T-cell (primary cell): ENCODE results near the gene IKZF1. TPM values are rescaled to one million over a fixed set of nuclear protein-coding genes. Genes with fewer than 3 reads are reported as not detected.
A peak's percentile ranks its signal among the peaks of the same experiment; 100 is the strongest.

Source experiments
- ATAC-seq, 4 experiments: fragments of 200-7000 bp in 3 of 4; fragments of 150-1000 bp in 1 of 4; cut with Tn5 transposase; replicated peaks in 1 of 4; 1 replicate in 3 of 4; 2 replicates in 1 of 4; pipeline ENCODE4 v1.10.0; 2021; ENCODE audit warnings: moderate library complexity in 3 of 4, mild to moderate bottlenecking in 2 of 4, moderate number of reproducible peaks in 1 of 4
- CTCF ChIA-PET, 2 donors: fragments of 300-600 bp; sonication (Branson Sonifier 250); formaldehyde crosslinking; loops; one replicate each; lab custom pipeline; 2022; ENCODE audit warnings: antibody characterized with exemption in 2 of 2; lab: Charles Lee
- POLR2A ChIA-PET, 2 donors: fragments of 300-600 bp; sonication (Branson Sonifier 250); formaldehyde crosslinking; loops; one replicate each; lab custom pipeline; 2022; ENCODE audit warnings: antibody characterized with exemption in 2 of 2; lab: Charles Lee
- DNase-seq, 35 experiments: peaks; one replicate each; pipeline versions ENCODE4 v3.0.0 to v3.0.0-alpha.2; 2013 to 2023
- H3K27ac ChIP-seq: one replicate; pipeline ENCODE4 v1.5.1; 2013; ENCODE audit warnings: low read length
- H3K27me3 ChIP-seq, 2 experiments: replicated peaks in 1 of 2; 1 replicate in 1 of 2; 2 replicates in 1 of 2; pipeline versions ENCODE4 v1.6.1 to v1.7.0; 2013; ENCODE audit warnings: low read length in 1 of 2, mixed read lengths in 1 of 2; ENCODE audit not compliant: control insufficient read depth in 2 of 2, insufficient read depth in 2 of 2; ENCODE audit errors: extremely low read depth in 1 of 2
- H3K36me3 ChIP-seq, 2 donors: 1 replicate in 1 of 2; 2 replicates in 1 of 2; pipeline versions ENCODE4 v1.6.1 to v1.7.0; 2013; ENCODE audit warnings: low read length in 1 of 2; ENCODE audit not compliant: control insufficient read depth in 2 of 2, insufficient read depth in 1 of 2; ENCODE audit errors: extremely low read depth in 1 of 2
- H3K4me1 ChIP-seq, 2 experiments: 1 replicate in 1 of 2; 2 replicates in 1 of 2; pipeline versions ENCODE4 v1.6.1 to v1.7.0; 2013; ENCODE audit warnings: low read length in 2 of 2, mixed read lengths in 1 of 2; ENCODE audit not compliant: insufficient read depth in 2 of 2, control insufficient read depth in 1 of 2; ENCODE audit errors: extremely low read depth in 1 of 2
- H3K4me3 ChIP-seq, 2 donors: 1 replicate in 1 of 2; 2 replicates in 1 of 2; pipeline versions ENCODE4 v1.5.1 to v1.7.0; 2013; ENCODE audit warnings: mild to moderate bottlenecking in 2 of 2, low read length in 1 of 2, moderate library complexity in 1 of 2; ENCODE audit not compliant: control insufficient read depth in 1 of 2; ENCODE audit errors: extremely low read depth in 1 of 2
- H3K9me3 ChIP-seq: 2 replicates; pipeline ENCODE4 v1.7.0; 2013
- H3K27ac Mint-ChIP-seq, 2 donors: one replicate each; pipeline ENCODE4 v1.8.0; 2020 to 2021; ENCODE audit warnings: mild to moderate bottlenecking in 2 of 2, mixed read lengths in 2 of 2
- H3K27me3 Mint-ChIP-seq, 2 donors: one replicate each; pipeline ENCODE4 v1.8.0; 2021 to 2022; ENCODE audit warnings: mixed read lengths in 2 of 2
- H3K36me3 Mint-ChIP-seq: one replicate; pipeline ENCODE4 v1.8.0; 2021; ENCODE audit warnings: mixed read lengths
- H3K4me1 Mint-ChIP-seq, 3 donors: one replicate each; pipeline ENCODE4 v1.8.0; 2020 to 2022; ENCODE audit warnings: mixed read lengths in 3 of 3, mild to moderate bottlenecking in 1 of 3
- H3K4me3 Mint-ChIP-seq, 3 donors: one replicate each; pipeline ENCODE4 v1.8.0; 2020 to 2022; ENCODE audit warnings: mild to moderate bottlenecking in 3 of 3, mixed read lengths in 3 of 3, moderate library complexity in 3 of 3
- H3K9me3 Mint-ChIP-seq, 3 donors: one replicate each; pipeline ENCODE4 v1.8.0; 2020 to 2022; ENCODE audit warnings: mixed read lengths in 3 of 3
- WGBS: methylation state at CpG from one replicate; pipeline ENCODE4 v1.1.5; 2013; ENCODE audit warnings: missing lambda C conversion rate; ENCODE audit not compliant: insufficient coverage; 5-methylcytosine and 5-hydroxymethylcytosine counted together
- total RNA-seq, 35 experiments: library from RNA in 6 of 35; stranded (reverse) in 6 of 35; fragments of 120-200 nt in 1 of 35; gene quantifications; one replicate each; pipeline versions ENCODE4 v1.2.1 to v1.2.4 and lab custom pipeline; 2013 to 2026

IKZF1 gene
- total RNA-seq, 5 donors from 2014 or later (not counting 1 experiment from before 2014, with no cell fraction given): 429 to 525 (median 494) TPM

GRCh38 chr7:50296799-50297198 is 7.7 kb upstream of the IKZF1 start:
- WGBS: no CpG with 5 or more reads among the region's 4 CpGs
- peaks cover 60 to 68% (median 62%) of the 10 kb centered on the region in 3 donors for H3K4me1 Mint-ChIP-seq
- no peak overlapping the region for H3K4me3 Mint-ChIP-seq
- Histone ChIP-seq H3K27me3 (no peaks in the 10 kb centered on the region), H3K4me3 (no peak overlapping the region), H3K4me1 (peaks cover 10 to 18% of the 10 kb centered on the region in 2 experiments), H3K36me3 (no peaks in the 10 kb centered on the region), H3K27ac (no peak overlapping the region), H3K9me3 (no peaks in the 10 kb centered on the region)
- CTCF ChIA-PET: interaction anchor here in 1 of 2 donors (0.7 kb wide), 1 partner anchor 25 kb away, joined by 3 read pairs; no protein-coding TSS in a partner anchor
- H3K27me3 Mint-ChIP-seq: no peaks in the 10 kb centered on the region
- DNase-seq (no peak), ATAC-seq (no peak)
- H3K36me3 Mint-ChIP-seq: no peaks in the 10 kb centered on the region
- H3K9me3 Mint-ChIP-seq: no peaks in the 10 kb centered on the region
- peak overlapping the region; percentile 61 to 72 for H3K27ac Mint-ChIP-seq
- POLR2A ChIA-PET: no interaction called here

- no peak for DNase-seq
- POLR2A ChIA-PET: interaction anchor here in 1 of 2 donors (0.7 to 1.2 kb wide), 2 partner anchors 8 to 48 kb away, joined by 3 to 5 read pairs; no protein-coding TSS in a partner anchor
- Mint-ChIP-seq H3K4me3 (no peak overlapping the region), H3K9me3 (no peaks in the 10 kb centered on the region), H3K36me3 (no peaks in the 10 kb centered on the region), H3K4me1 (peaks cover 56 to 66% (median 61%) of the 10 kb centered on the region in 3 donors), H3K27ac (peak overlapping the region; percentile 70 to 87), H3K27me3 (no peaks in the 10 kb centered on the region)
- H3K27me3 ChIP-seq: no peaks in the 10 kb centered on the region
- WGBS: 96% methylated on average over 4 of the region's 8 CpGs
- peaks cover 27 to 30% of the 10 kb centered on the region in 2 experiments for H3K4me1 ChIP-seq
- ATAC-seq: no peak
- no peaks in the 10 kb centered on the region for H3K36me3 ChIP-seq
- no peaks in the 10 kb centered on the region for H3K9me3 ChIP-seq
- no peak overlapping the region for H3K4me3 ChIP-seq
- CTCF ChIA-PET: no interaction called here
- no peak overlapping the region for H3K27ac ChIP-seq
These were observed 5.5 kb upstream of the IKZF1 start for GRCh38 chr7:50298811-50299562.

- Histone ChIP-seq H3K4me3 (no peak overlapping the region), H3K36me3 (no peaks in the 10 kb centered on the region), H3K9me3 (no peaks in the 10 kb centered on the region), H3K27me3 (no peaks in the 10 kb centered on the region), H3K27ac (peak overlapping the region; percentile 32), H3K4me1 (peaks cover 27 to 30% of the 10 kb centered on the region in 2 experiments)
- CTCF ChIA-PET: interaction anchor here (1.0 to 1.1 kb wide), 2 partner anchors 9 to 71 kb away, joined by 3 read pairs; no protein-coding TSS in a partner anchor
- no peaks in the 10 kb centered on the region for H3K9me3 Mint-ChIP-seq
- ATAC-seq (no peak), DNase-seq (no peak)
- WGBS: 44% methylated on average over 1 of the region's 4 CpGs
- peaks cover 3% of the 10 kb centered on the region for H3K36me3 Mint-ChIP-seq
- POLR2A ChIA-PET: interaction anchor here (0.8 to 1.2 kb wide), 4 partner anchors 9 to 74 kb away, joined by 3 to 5 read pairs (median 4); no protein-coding TSS in a partner anchor
- peak overlapping the region in 2 of 3 donors; percentile 1 to 89 for H3K4me3 Mint-ChIP-seq
- H3K27me3 Mint-ChIP-seq: no peaks in the 10 kb centered on the region
- H3K4me1 Mint-ChIP-seq: peaks cover 53 to 60% (median 58%) of the 10 kb centered on the region in 3 donors
- peak overlapping the region; percentile 87 to 90 for H3K27ac Mint-ChIP-seq
These were observed 4.2 kb upstream of the IKZF1 start for GRCh38 chr7:50300336-50300735.

- Histone ChIP-seq H3K27ac (peak overlapping the region; percentile 58), H3K36me3 (peaks cover 0 to 2% of the 10 kb centered on the region in 2 donors), H3K9me3 (no peaks in the 10 kb centered on the region), H3K4me1 (peaks cover 27% of the 10 kb centered on the region in 2 experiments), H3K27me3 (no peaks in the 10 kb centered on the region), H3K4me3 (peak overlapping the region; percentile 68 to 74)
- peaks cover 25% of the 10 kb centered on the region for H3K36me3 Mint-ChIP-seq
- DNase-seq (no peak), ATAC-seq (no peak)
- 98% methylated on average over 26 of the region's 28 CpGs for WGBS
- H3K9me3 Mint-ChIP-seq: no peaks in the 10 kb centered on the region
- H3K4me1 Mint-ChIP-seq: peaks cover 43 to 53% (median 48%) of the 10 kb centered on the region in 3 donors
- POLR2A ChIA-PET: no interaction called here
- H3K27ac Mint-ChIP-seq: peak overlapping the region; percentile 87 to 95
- CTCF ChIA-PET: no interaction called here
- H3K4me3 Mint-ChIP-seq: peak overlapping the region; percentile 82 to 89 (median 86)
- no peaks in the 10 kb centered on the region for H3K27me3 Mint-ChIP-seq
These were observed 1.8 kb upstream of the IKZF1 start for GRCh38 chr7:50302486-50303334.

- DNase-seq (peak in 10 of 35 experiments; percentile 18 to 68 (median 48)), ATAC-seq (peak; percentile 40 to 53 (median 50))
- peak overlapping the region; percentile 82 to 89 (median 86) for H3K4me3 Mint-ChIP-seq
- peaks cover 51 to 61% (median 56%) of the 10 kb centered on the region in 3 donors for H3K4me1 Mint-ChIP-seq
- Histone ChIP-seq H3K9me3 (no peaks in the 10 kb centered on the region), H3K36me3 (peaks cover 0 to 7% of the 10 kb centered on the region in 2 donors), H3K4me1 (peaks cover 30 to 34% of the 10 kb centered on the region in 2 experiments), H3K27me3 (no peaks in the 10 kb centered on the region), H3K27ac (peak overlapping the region; percentile 58), H3K4me3 (peak overlapping the region; percentile 68 to 74)
- ChIA-PET CTCF (interaction anchor here in 1 of 2 donors (1.2 kb wide), 1 partner anchor 57 kb away, joined by 6 read pairs; no protein-coding TSS in a partner anchor), POLR2A (interaction anchor here in 1 of 2 donors (1.7 kb wide), 1 partner anchor 65 kb away, joined by 5 read pairs; no protein-coding TSS in a partner anchor)
- H3K9me3 Mint-ChIP-seq: no peaks in the 10 kb centered on the region
- H3K27ac Mint-ChIP-seq: peak overlapping the region; percentile 87 to 95
- H3K27me3 Mint-ChIP-seq: no peaks in the 10 kb centered on the region
- peaks cover 30% of the 10 kb centered on the region for H3K36me3 Mint-ChIP-seq
- WGBS: 8% methylated on average over 94 of the region's 100 CpGs
These were observed 984 bp upstream of the IKZF1 start for GRCh38 chr7:50303335-50304128.
